H1 (cell line): ENCODE results near the gene EN2. TPM values are rescaled to one million over a fixed set of nuclear protein-coding genes. Genes with fewer than 3 reads are reported as not detected.

Source experiments
- CTCF ChIP-seq, 3 experiments: IDR thresholded peaks; 1 replicate in 2 of 3; 2 replicates in 1 of 3; pipeline versions ENCODE4 v1.5.1 to v1.6.1; 2011; ENCODE audit warnings: low read length in 3 of 3, mild to moderate bottlenecking in 3 of 3, inconsistent platforms in 2 of 3, low read depth in 1 of 3, moderate library complexity in 1 of 3; ENCODE audit not compliant: insufficient read depth in 1 of 3; ENCODE audit errors: control extremely low read depth in 1 of 3
- E2F6 ChIP-seq: IDR thresholded peaks from 2 replicates; pipeline ENCODE4 v1.6.1; 2012; ENCODE audit warnings: inconsistent platforms
- FOSL1 ChIP-seq: IDR thresholded peaks from 2 replicates; pipeline ENCODE4 v1.6.1; 2011; ENCODE audit warnings: mild to moderate bottlenecking, low read depth, low read length, moderate library complexity; ENCODE audit not compliant: insufficient read depth
- GABPA ChIP-seq: IDR thresholded peaks from 2 replicates; pipeline ENCODE4 v1.6.1; 2011; ENCODE audit warnings: mild to moderate bottlenecking, low read length, moderate library complexity, borderline replicate concordance; ENCODE audit not compliant: insufficient read depth
- RAD21 ChIP-seq, 2 experiments: IDR thresholded peaks in 1 of 2; conservative IDR thresholded peaks in 1 of 2; 2 replicates each; pipeline ENCODE4 v1.6.1; 2011; ENCODE audit warnings: low read depth in 2 of 2, low read length in 2 of 2, improper control_type of control experiment in 1 of 2, inconsistent platforms in 1 of 2, mild to moderate bottlenecking in 1 of 2, moderate library complexity in 1 of 2
- SUZ12 ChIP-seq: fragments of 200-600 bp; sonication (generic); IDR thresholded peaks from 2 replicates; pipeline ENCODE4 v1.6.1; 2012; ENCODE audit warnings: mild to moderate bottlenecking, inconsistent platforms, low read length, moderate library complexity, mixed read lengths
- USF2 ChIP-seq: IDR thresholded peaks from 2 replicates; pipeline ENCODE4 v1.6.1; 2011; ENCODE audit warnings: low read length, improper control_type of control experiment
- polyA plus RNA-seq, 7 experiments: library from polyadenylated mRNA; depleted of rRNA in 3 of 7; stranded (reverse) in 5 of 7; unstranded in 2 of 7; fragments of >200 nt in 5 of 7; fragments of 200-250 nt in 2 of 7; gene quantifications; 1 replicate in 5 of 7; 2 replicates in 1 of 7; 4 replicates in 1 of 7; pipeline versions ENCODE4 v1.2.1 to v1.2.3, GENCODE V29; 2011 to 2013; ENCODE audit warnings: missing spikeins in 2 of 7, mixed read lengths in 2 of 7
- total RNA-seq: library from RNA; stranded (reverse); fragmentation: NEBNext Ultra II Directional; extraction: Animal tissue kit (Norgen Biotek cat#: 25700); gene quantifications from 2 replicates; pipeline ENCODE4 v1.2.1, GENCODE V29; 2021

EN2 gene
- total and polyA plus RNA-seq, 2 of the 8 experiments (the other 6 are each of a cell fraction or from before 2014, with no cell fraction given): not detected

- TF ChIP-seq CTCF (IDR thresholded peaks at IDR 0.05; ENCODE audit: control extremely low read depth in 1 of 3, insufficient read depth in 1 of 3, low read depth in 1 of 3, low read length in 3 of 3): no peak
- TF ChIP-seq SUZ12: no peak
- TF ChIP-seq E2F6: no peak
- TF ChIP-seq USF2: no peak
- no peak for TF ChIP-seq RAD21 (IDR thresholded peaks at IDR 0.05 in 1 of 2, conservative IDR thresholded peaks at IDR 0.05 in 1 of 2; ENCODE audit: low read depth in 2 of 2, low read length in 2 of 2)
- TF ChIP-seq GABPA: no peak
- TF ChIP-seq FOSL1: no peak
Observed at GRCh38 chr7:155418941-155419755, 38.8 kb upstream of the EN2 start (continued).
